Activated CD4-positive, alpha-beta T cell treated with anti-CD3 and anti-CD28 coated beads, Interleukin-10, Interleukin-2, amounts not matched to agents 100 ng/mL and 50 ng/mL, durations not matched to agents 16 hours and 8 hours (primary cell): ENCODE results near the gene ETV4.

ENCODE experiments used
- DNase-seq: peaks from one replicate; pipeline ENCODE4 v3.0.0-alpha.2; 2020

The ETV4 gene

GRCh38 chr17:43572368-43572980 is 26.3 kb upstream of the ETV4 start:
- DNase-seq, result no peak

- no peak for DNase-seq
These were observed 24.4 kb upstream of the ETV4 start for GRCh38 chr17:43570518-43570928.

GRCh38 chr17:43568506-43569082 is 22.5 kb upstream of the ETV4 start:
- no peak for DNase-seq

- no peak for DNase-seq
These were observed 17.8 kb upstream of the ETV4 start for GRCh38 chr17:43563600-43564594.

- DNase-seq, result no peak
These were observed 16.8 kb upstream of the ETV4 start for GRCh38 chr17:43562679-43563599.

GRCh38 chr17:43560461-43561427 is 14.6 kb upstream of the ETV4 start:
- DNase-seq, result no peak

- no peak for DNase-seq
These were observed 13.1 kb upstream of the ETV4 start for GRCh38 chr17:43559161-43559816.

- DNase-seq, result no peak
These were observed 12.6 kb upstream of the ETV4 start for GRCh38 chr17:43558805-43559160.

GRCh38 chr17:43556292-43556691 is 10.2 kb upstream of the ETV4 start:
- peak; percentile 35 for DNase-seq

GRCh38 chr17:43554857-43555256 is 8.7 kb upstream of the ETV4 start:
- DNase-seq, result no peak

GRCh38 chr17:43553573-43553972 is 7.4 kb upstream of the ETV4 start:
- DNase-seq, result no peak

- no peak for DNase-seq
These were observed 6.2 kb upstream of the ETV4 start for GRCh38 chr17:43552229-43552837.

- DNase-seq, result no peak
These were observed 4.6 kb upstream of the ETV4 start for GRCh38 chr17:43550754-43551153.

- DNase-seq, result no peak
These were observed 3.4 kb upstream of the ETV4 start for GRCh38 chr17:43549496-43549895.

GRCh38 chr17:43548689-43549379 is 2.7 kb upstream of the ETV4 start:
- DNase-seq, result no peak

- no peak for DNase-seq
These were observed 1.6 kb upstream of the ETV4 start for GRCh38 chr17:43547659-43548256.

GRCh38 chr17:43547189-43547550 is 1.0 kb upstream of the ETV4 start:
- DNase-seq, result peak; percentile 9

- no peak for DNase-seq
These were observed 832 bp downstream of the ETV4 start for GRCh38 chr17:43545383-43545632.

GRCh38 chr17:43543771-43544575 is 2.2 kb downstream of the ETV4 start:
- DNase-seq, result no peak
